Subcutaneous abdominal adipose tissue (tissue), 5 donors: ENCODE measurements around the gene RMI1.
"Not testable (repeated sequence)": the region's sequence is repeated elsewhere in the genome, so short reads cannot be mapped to it uniquely, and the experiment has no call there.

Experiments used
- H3K27ac ChIP-seq: one replicate; pipeline ENCODE4 v1.7.0; 2013; ENCODE audit warnings: low read depth, mild to moderate bottlenecking, inconsistent platforms, low read length, moderate library complexity
- H3K27me3 ChIP-seq, 5 donors: one replicate each; pipeline ENCODE4 v1.7.0; 2013; ENCODE audit warnings: low read length in 5 of 5, inconsistent platforms in 1 of 5; ENCODE audit not compliant: control insufficient read depth in 5 of 5, insufficient read depth in 4 of 5
- H3K36me3 ChIP-seq, 5 donors: one replicate each; pipeline ENCODE4 v1.7.0; 2013; ENCODE audit warnings: low read length in 5 of 5; ENCODE audit not compliant: control insufficient read depth in 5 of 5, insufficient read depth in 5 of 5
- H3K4me1 ChIP-seq, 5 donors: one replicate each; pipeline ENCODE4 v1.7.0; 2013; ENCODE audit warnings: low read length in 5 of 5, mild to moderate bottlenecking in 3 of 5, moderate library complexity in 1 of 5; ENCODE audit not compliant: control insufficient read depth in 5 of 5, insufficient read depth in 5 of 5
- H3K4me3 ChIP-seq, 5 donors: one replicate each; pipeline ENCODE4 v1.7.0; 2013; ENCODE audit warnings: low read length in 5 of 5, low read depth in 1 of 5
- H3K9ac ChIP-seq, 5 donors: one replicate each; pipeline ENCODE4 v1.7.0; 2013; ENCODE audit warnings: low read length in 5 of 5, mild to moderate bottlenecking in 4 of 5, moderate library complexity in 3 of 5
- H3K9me3 ChIP-seq, 5 donors: one replicate each; pipeline ENCODE4 v1.7.0; 2013; ENCODE audit warnings: low read length in 5 of 5; ENCODE audit not compliant: control insufficient read depth in 5 of 5
- donor health status: healthy.
- donor health status: healthy.
- donor health status: healthy.
- donor health status: healthy.
- donor health status: healthy.

Gene RMI1

GRCh38 chr9:84031534-84031933 lies 50.9 kb downstream of the RMI1 start:
- Histone ChIP-seq H3K4me3 (no peak overlapping the region), H3K9me3 (no peaks in the 10 kb centered on the region), H3K36me3 (no peaks in the 10 kb centered on the region), H3K27ac (no peak overlapping the region), H3K4me1 (no peaks in the 10 kb centered on the region), H3K9ac (no peak overlapping the region), H3K27me3 (no peaks in the 10 kb centered on the region)

GRCh38 chr9:84041857-84042256 lies 61.3 kb downstream of the RMI1 start:
- H3K27ac ChIP-seq, H3K4me1 ChIP-seq, H3K27me3 ChIP-seq, H3K9me3 ChIP-seq, H3K36me3 ChIP-seq, H3K9ac ChIP-seq, H3K4me3 ChIP-seq: not testable (repeated sequence)

GRCh38 chr9:84045481-84046097 lies 65.0 kb downstream of the RMI1 start:
- H3K27me3 ChIP-seq: no peaks in the 10 kb centered on the region
- H3K9me3 ChIP-seq: peaks cover 0 to 7% (median 0%) of the 10 kb centered on the region in 5 donors
- H3K9ac ChIP-seq: no peak overlapping the region
- H3K4me3 ChIP-seq: no peak overlapping the region
- no peaks in the 10 kb centered on the region for H3K4me1 ChIP-seq
- H3K27ac ChIP-seq: no peak overlapping the region
- no peaks in the 10 kb centered on the region for H3K36me3 ChIP-seq
